Measurements from ENCODE around the gene SMIM36.
A peak's percentile ranks its signal among the peaks of the same experiment; 100 is the strongest.

The SMIM36 gene

GRCh38 chr17:55453839-55454557 is 57.3 kb downstream of the SMIM36 start:
- H3K9me2 ChIP-seq (replicated peaks; ENCODE audit: low read depth, low read length): no peaks in the 10 kb centered on the region
- H3K4me1 ChIP-seq (ENCODE audit: insufficient read depth, low read length, poor library complexity, severe bottlenecking): peaks cover 29% of the 10 kb centered on the region
- no peaks in the 10 kb centered on the region for H4K20me1 ChIP-seq (ENCODE audit: insufficient read depth, low read length, poor library complexity, severe bottlenecking)
- no peaks in the 10 kb centered on the region for H3K9me3 ChIP-seq (ENCODE audit: insufficient read depth, low read depth, low read length)
- H3K79me2 ChIP-seq (ENCODE audit: insufficient read depth, low read length): no peaks in the 10 kb centered on the region
- peaks cover 3% of the 10 kb centered on the region; the same call in 1 of the 2 replicates for H3F3A ChIP-seq (ENCODE audit: low read depth)
- no peaks in the 10 kb centered on the region for H3K27me3 ChIP-seq (ENCODE audit: insufficient read depth, low read length, poor library complexity, severe bottlenecking)
- TF ChIP-seq CTCF (conservative IDR thresholded peaks at IDR 0.05; ENCODE audit: low read length) (no peak), EZH2phosphoT487 (IDR thresholded peaks at IDR 0.05; ENCODE audit: borderline replicate concordance) (no peak)
- no peak overlapping the region for H2AFZ ChIP-seq (ENCODE audit: low read length)
- no peak overlapping the region for H3K4me3 ChIP-seq (ENCODE audit: low read length, poor library complexity, severe bottlenecking)
- no peaks in the 10 kb centered on the region for H3K36me3 ChIP-seq (ENCODE audit: insufficient read depth, low read length)
- H3K9ac ChIP-seq (ENCODE audit: low read depth, low read length, poor library complexity, severe bottlenecking): no peak overlapping the region
- no peak overlapping the region for H3K4me2 ChIP-seq (ENCODE audit: low read depth, low read length, poor library complexity, severe bottlenecking)

GRCh38 chr17:55452139-55452790 is 59.0 kb downstream of the SMIM36 start:
- no peak overlapping the region for H2AFZ ChIP-seq (ENCODE audit: low read length)
- no peaks in the 10 kb centered on the region for H3K9me2 ChIP-seq (replicated peaks; ENCODE audit: low read depth, low read length)
- H3K4me2 ChIP-seq (ENCODE audit: low read depth, low read length, poor library complexity, severe bottlenecking): peak overlapping the region; percentile 17
- no peaks in the 10 kb centered on the region for H3K27me3 ChIP-seq (ENCODE audit: insufficient read depth, low read length, poor library complexity, severe bottlenecking)
- peaks cover 3% of the 10 kb centered on the region; the same call in 1 of the 2 replicates for H3F3A ChIP-seq (ENCODE audit: low read depth)
- H3K4me3 ChIP-seq (ENCODE audit: low read length, poor library complexity, severe bottlenecking): no peak overlapping the region
- H3K9me3 ChIP-seq (ENCODE audit: insufficient read depth, low read depth, low read length): no peaks in the 10 kb centered on the region
- no peak for TF ChIP-seq EZH2phosphoT487 (IDR thresholded peaks at IDR 0.05; ENCODE audit: borderline replicate concordance)
- no peak for TF ChIP-seq CTCF (conservative IDR thresholded peaks at IDR 0.05; ENCODE audit: low read length)
- no peak overlapping the region for H3K9ac ChIP-seq (ENCODE audit: low read depth, low read length, poor library complexity, severe bottlenecking)
- no peaks in the 10 kb centered on the region for H4K20me1 ChIP-seq (ENCODE audit: insufficient read depth, low read length, poor library complexity, severe bottlenecking)
- no peaks in the 10 kb centered on the region for H3K79me2 ChIP-seq (ENCODE audit: insufficient read depth, low read length)
- H3K4me1 ChIP-seq (ENCODE audit: insufficient read depth, low read length, poor library complexity, severe bottlenecking): peaks cover 32% of the 10 kb centered on the region
- no peaks in the 10 kb centered on the region for H3K36me3 ChIP-seq (ENCODE audit: insufficient read depth, low read length)

GRCh38 chr17:55451758-55452138 is 59.5 kb downstream of the SMIM36 start:
- H3K9ac ChIP-seq (ENCODE audit: low read depth, low read length, poor library complexity, severe bottlenecking): no peak overlapping the region
- TF ChIP-seq EZH2phosphoT487 (IDR thresholded peaks at IDR 0.05; ENCODE audit: borderline replicate concordance): no peak
- TF ChIP-seq CTCF (conservative IDR thresholded peaks at IDR 0.05; ENCODE audit: low read length): no peak
- no peaks in the 10 kb centered on the region for H3K9me3 ChIP-seq (ENCODE audit: insufficient read depth, low read depth, low read length)
- no peaks in the 10 kb centered on the region for H3K9me2 ChIP-seq (replicated peaks; ENCODE audit: low read depth, low read length)
- peak overlapping the region; percentile 7 for H3K4me2 ChIP-seq (ENCODE audit: low read depth, low read length, poor library complexity, severe bottlenecking)
- no peaks in the 10 kb centered on the region for H3K36me3 ChIP-seq (ENCODE audit: insufficient read depth, low read length)
- H4K20me1 ChIP-seq (ENCODE audit: insufficient read depth, low read length, poor library complexity, severe bottlenecking): no peaks in the 10 kb centered on the region
- H3F3A ChIP-seq (ENCODE audit: low read depth): peaks cover 3% of the 10 kb centered on the region; the same call in 1 of the 2 replicates
- H2AFZ ChIP-seq (ENCODE audit: low read length): no peak overlapping the region
- peaks cover 32% of the 10 kb centered on the region for H3K4me1 ChIP-seq (ENCODE audit: insufficient read depth, low read length, poor library complexity, severe bottlenecking)
- H3K79me2 ChIP-seq (ENCODE audit: insufficient read depth, low read length): no peaks in the 10 kb centered on the region
- no peak overlapping the region for H3K4me3 ChIP-seq (ENCODE audit: low read length, poor library complexity, severe bottlenecking)
- no peaks in the 10 kb centered on the region for H3K27me3 ChIP-seq (ENCODE audit: insufficient read depth, low read length, poor library complexity, severe bottlenecking)
